H7 (cell line): Measurements from ENCODE around the gene CEP192. TPM values are rescaled to one million over a fixed set of nuclear protein-coding genes. Genes with fewer than 3 reads are reported as not detected.
"Not testable (repeated sequence)": the region's sequence is repeated elsewhere in the genome, so short reads cannot be mapped to it uniquely, and the experiment has no call there.

ENCODE experiments used
- DNase-seq: peaks from one replicate; pipeline ENCODE4 v3.0.0; 2012
- H3K27me3 ChIP-seq: 2 replicates; pipeline ENCODE4 v1.6.0; 2011; ENCODE audit warnings: mild to moderate bottlenecking, low read length; ENCODE audit not compliant: control insufficient read depth, insufficient read depth
- H3K36me3 ChIP-seq: replicated peaks from 2 replicates; pipeline ENCODE4 v1.5.1; 2011; ENCODE audit warnings: low read length; ENCODE audit not compliant: control insufficient read depth, insufficient read depth
- H3K4me3 ChIP-seq: 2 replicates; pipeline ENCODE4 v1.5.1; 2011; ENCODE audit warnings: low read depth, mild to moderate bottlenecking, control low read depth, low read length, moderate library complexity; ENCODE audit not compliant: insufficient read depth
- total RNA-seq: library from RNA; depleted of rRNA; stranded (reverse); fragments of >200 nt; shearing (Covaris generic); gene quantifications from 2 replicates; pipeline ENCODE4 v1.2.3, GENCODE V29; 2014

The CEP192 gene
- total RNA-seq, 1 experiment from 2014 or later = 27.7 TPM

DNA sequence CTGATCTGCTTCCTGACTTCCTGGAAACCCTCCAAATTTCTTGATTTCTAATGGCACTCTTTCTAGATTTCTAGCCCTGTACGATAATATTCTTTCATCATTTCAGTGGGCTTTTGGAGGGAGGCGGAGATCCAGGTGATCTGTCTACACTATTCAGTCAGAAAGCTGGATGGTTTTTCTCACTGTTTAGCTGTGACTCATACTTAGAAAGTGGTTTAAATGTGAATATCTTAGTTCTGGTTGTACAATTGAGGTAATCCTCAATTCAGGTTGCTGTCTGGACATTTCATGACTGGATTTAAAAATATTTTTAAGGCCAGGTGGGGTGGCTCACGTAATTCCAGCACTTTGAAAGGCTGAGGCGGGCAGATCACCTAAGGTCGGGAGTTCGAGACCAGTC is 22.5 kb upstream of the CEP192 start:
- peaks cover 11% of the 10 kb centered on the region for H3K36me3 ChIP-seq
- H3K27me3 ChIP-seq = no peaks in the 10 kb centered on the region
- no peak for DNase-seq
- no peak overlapping the region for H3K4me3 ChIP-seq

DNA sequence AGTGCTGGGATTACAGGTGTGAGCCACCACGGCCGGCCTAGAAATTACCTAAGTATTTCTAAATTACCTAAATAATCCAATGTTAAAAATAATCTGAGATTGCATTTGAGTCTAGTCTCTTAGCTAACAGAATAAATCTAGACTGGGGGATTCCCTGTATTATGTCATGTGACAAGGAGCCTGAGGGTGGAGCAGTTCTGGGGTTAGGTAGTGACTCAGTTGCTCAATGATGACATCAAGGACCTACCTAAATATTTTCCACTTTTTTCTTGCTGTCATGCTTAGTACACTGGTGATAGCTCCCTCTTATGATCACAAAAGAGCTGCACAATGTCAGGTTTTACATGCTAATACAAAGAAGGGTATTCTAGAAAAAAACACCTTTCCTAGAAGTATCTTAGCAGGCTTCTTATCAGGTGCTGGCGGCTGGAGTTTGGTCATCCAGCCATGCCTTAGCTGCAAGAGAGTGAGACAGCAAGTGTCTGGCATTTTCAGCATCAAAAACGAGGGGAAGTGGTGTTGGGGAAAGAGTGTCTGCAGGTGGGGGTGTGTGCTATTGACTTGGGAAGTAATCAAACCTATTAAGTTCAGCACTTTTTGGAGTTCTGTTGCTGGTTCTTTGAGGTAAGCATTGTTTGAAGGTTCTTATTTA is 17.5 kb upstream of the CEP192 start:
- DNase-seq = no peak
- peaks cover 23% of the 10 kb centered on the region for H3K36me3 ChIP-seq

DNA sequence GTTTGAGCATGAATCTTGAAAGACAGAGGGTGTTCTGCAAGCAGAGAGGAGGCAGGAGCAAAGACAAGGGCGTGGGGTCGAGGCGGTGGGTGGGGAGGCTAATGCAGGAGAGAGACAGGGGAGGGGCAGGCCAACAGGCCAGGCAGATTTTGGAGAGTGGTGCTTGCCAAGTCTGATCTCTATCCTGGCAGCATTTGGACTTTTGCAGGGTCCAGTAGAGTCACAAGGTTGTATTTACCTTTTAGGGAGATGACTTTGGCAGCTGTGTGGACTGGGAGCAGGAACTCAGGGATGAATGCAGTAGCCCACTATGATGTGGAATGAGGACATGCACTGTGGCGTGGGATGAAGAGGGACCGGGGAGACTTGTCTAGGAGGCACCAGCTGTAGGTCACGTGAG is 15.7 kb upstream of the CEP192 start:
- no peak overlapping the region for H3K4me3 ChIP-seq
- no peak for DNase-seq
- peaks cover 24% of the 10 kb centered on the region for H3K36me3 ChIP-seq
- no peaks in the 10 kb centered on the region for H3K27me3 ChIP-seq

More for the DNA sequence above, 17.5 kb upstream of the CEP192 start:
- Histone ChIP-seq H3K27me3 (no peaks in the 10 kb centered on the region), H3K4me3 (no peak overlapping the region)

DNA sequence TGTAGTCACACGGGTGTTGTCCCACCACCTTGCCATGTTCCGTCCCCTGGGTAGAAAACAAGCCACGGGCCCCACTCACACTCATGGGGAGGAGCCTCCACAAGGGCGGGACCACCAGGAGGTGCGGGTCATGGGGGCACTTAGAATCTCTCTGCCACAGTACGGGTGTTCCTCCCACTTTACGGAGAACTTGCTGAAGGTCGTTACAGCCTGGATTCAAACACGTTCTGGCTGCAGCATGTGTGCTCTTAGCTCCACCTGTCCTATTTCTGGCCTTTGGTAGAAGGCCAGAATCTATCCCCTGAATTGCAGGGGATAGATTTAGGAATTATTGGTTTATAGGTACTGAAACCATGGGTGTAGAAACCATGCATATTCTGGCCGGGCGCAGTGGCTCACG is 14.9 kb upstream of the CEP192 start:
- peaks cover 24% of the 10 kb centered on the region for H3K36me3 ChIP-seq
- no peaks in the 10 kb centered on the region for H3K27me3 ChIP-seq
- no peak overlapping the region for H3K4me3 ChIP-seq
- DNase-seq = no peak

DNA sequence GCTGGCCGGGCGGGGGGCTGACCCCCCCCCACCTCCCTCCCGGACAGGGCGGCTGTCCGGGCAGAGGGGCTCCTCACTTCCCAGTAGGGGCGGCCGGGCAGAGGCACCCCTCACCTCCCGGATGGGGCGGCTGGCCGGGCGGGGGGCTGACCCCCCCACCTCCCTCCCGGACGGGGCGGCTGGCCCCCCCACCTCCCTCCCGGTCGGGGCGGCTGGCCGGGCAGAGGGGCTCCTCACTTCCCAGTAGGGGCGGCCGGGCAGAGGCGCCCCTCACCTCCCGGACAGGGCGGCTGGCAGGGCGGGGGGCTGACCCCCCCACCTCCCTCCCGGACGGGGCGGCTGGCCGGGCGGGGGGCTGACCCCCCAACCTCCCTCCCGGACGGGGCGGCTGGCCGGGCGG is 11.1 kb upstream of the CEP192 start:
- peaks cover 13% of the 10 kb centered on the region for H3K36me3 ChIP-seq
- not testable (repeated sequence) for DNase-seq, H3K27me3 ChIP-seq, H3K4me3 ChIP-seq

DNA sequence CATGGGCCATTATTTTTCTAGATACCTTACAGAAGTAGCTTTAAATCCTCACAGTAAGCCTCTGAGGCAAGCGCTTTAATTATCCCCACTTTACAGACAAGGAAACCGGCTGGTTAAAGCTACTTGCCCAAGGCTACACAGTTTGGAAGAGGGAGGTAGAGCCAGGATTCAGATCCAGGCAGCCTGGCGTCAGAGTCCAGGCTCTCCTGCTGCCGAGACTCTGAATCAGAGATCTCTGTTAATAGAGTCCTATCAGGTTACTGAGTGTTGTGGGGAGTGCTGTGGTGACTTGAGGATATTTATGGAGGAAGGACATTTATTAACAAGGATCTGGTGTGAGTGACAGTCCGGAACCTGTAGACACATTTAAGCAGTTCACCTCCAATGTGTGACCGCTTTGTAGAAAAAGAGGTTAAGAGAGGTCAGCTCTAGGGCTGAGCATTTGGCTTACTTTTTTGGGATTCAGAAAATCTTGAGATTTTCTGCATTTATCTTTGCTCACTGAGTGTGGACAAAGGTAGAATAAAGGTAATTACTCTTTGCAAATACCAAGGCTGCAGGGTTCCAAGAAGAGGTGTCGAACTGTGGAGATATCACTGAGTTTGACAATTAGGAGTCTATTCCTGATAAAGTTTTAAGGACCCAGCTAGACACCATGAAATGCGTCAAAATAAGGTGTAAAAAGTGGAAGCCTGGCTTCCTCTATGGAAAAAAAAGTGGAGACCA is 1.6 kb upstream of the CEP192 start:
- DNase-seq = no peak
- Histone ChIP-seq H3K27me3 (no peaks in the 10 kb centered on the region), H3K36me3 (peaks cover 2% of the 10 kb centered on the region), H3K4me3 (no peak overlapping the region)

DNA sequence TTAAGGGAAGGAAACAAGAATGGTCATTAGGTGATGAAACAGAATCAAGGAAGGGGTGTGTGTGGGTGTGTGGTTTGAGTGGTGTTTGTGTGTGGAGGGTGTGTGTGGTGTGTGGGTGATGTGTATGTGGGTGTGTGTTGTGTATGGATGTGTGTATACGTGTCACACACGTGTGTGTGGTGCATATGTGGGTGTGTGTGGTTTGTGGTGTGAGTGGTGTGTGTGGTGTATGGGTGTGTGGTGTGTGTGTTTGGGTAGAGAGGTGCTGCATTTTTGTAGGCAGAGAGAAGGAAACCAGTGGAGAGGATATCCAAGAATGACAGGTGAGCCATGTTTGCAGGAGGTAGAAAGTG is 1.1 kb upstream of the CEP192 start:
- Histone ChIP-seq H3K36me3 (peaks cover 1% of the 10 kb centered on the region), H3K4me3 (peak overlapping the region; percentile 91), H3K27me3 (no peaks in the 10 kb centered on the region)
- no peak for DNase-seq

DNA sequence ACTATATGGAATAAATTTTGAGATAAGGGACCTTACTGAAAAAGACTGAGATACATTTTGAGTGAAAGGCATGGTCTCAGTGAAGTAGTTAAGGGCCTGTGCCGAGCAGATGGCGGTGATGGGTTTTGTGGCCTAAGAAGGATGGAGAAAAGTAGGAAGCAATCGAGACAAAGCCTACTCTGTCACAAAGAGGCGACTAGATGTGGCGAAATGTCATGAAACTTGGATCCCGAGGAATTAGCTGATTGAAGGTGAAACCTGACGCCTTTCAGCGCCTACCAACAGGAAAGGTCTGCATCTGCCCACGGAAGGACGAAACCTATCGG is 558 bp upstream of the CEP192 start:
- Histone ChIP-seq H3K27me3 (no peaks in the 10 kb centered on the region), H3K4me3 (peak overlapping the region; percentile 91), H3K36me3 (no peaks in the 10 kb centered on the region; the same call in 1 of the 2 replicates)
- DNase-seq = no peak

DNA sequence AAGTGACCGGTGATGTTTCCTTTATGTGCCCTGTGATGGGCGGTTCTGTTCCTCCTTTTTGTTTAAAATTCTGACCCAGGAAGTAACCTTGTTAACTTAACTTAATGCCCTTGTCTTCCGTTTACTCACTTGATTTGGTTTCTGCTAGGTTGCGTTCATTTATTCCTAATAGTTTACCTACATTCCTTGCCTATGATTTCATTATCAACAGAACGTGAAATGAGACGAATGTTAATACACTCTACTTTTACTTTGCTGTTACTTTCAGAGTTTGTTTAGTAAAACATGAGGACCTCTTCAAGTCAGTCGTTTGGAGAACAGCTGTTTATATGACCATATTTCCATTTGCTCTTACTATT is 638 bp downstream of the CEP192 start:
- DNase-seq = no peak
- H3K36me3 ChIP-seq = no peaks in the 10 kb centered on the region
- no peaks in the 10 kb centered on the region for H3K27me3 ChIP-seq
- H3K4me3 ChIP-seq = peak overlapping the region; percentile 91

DNA sequence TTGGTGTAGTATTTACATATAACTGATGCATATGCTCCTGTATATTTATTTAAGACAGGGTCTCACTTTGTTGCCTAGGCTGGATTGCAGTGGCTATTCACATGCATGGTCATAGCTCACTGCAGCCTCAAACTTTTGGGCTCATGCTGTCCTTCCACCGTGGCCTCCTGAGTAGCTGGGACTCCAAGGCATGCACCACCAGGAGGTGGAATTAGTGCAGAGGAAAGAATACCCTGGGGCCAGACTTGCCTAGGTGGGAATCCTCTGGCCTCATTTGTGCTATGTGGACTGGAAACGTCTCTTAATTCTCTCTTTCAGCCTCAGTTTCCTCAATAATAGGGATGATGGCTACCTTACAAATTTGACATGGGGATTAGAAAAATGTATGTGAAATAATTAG is 2.3 kb downstream of the CEP192 start:
- no peaks in the 10 kb centered on the region for H3K27me3 ChIP-seq
- no peak overlapping the region for H3K4me3 ChIP-seq
- no peak for DNase-seq
- H3K36me3 ChIP-seq = no peaks in the 10 kb centered on the region

DNA sequence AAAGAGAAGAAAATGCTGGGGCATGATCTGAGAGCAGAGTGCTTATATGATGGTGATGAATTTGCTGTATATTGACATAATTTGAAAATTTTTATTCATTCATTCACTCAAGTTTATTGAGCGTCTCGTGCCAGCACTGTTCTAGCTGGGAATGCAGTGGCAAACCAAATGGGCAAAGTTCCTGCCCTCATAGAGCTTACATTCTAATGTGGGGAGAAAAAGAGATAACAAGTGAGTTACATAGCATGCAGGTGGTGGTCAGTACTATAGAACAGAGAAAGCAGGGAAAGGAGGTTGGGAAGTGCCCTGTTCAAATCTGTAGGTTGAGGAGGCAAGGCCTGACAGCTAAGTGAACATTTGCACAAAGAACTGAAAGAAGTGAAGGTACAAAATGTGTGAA is 4.3 kb downstream of the CEP192 start:
- Histone ChIP-seq H3K27me3 (no peaks in the 10 kb centered on the region), H3K36me3 (no peaks in the 10 kb centered on the region), H3K4me3 (no peak overlapping the region)
- no peak for DNase-seq

DNA sequence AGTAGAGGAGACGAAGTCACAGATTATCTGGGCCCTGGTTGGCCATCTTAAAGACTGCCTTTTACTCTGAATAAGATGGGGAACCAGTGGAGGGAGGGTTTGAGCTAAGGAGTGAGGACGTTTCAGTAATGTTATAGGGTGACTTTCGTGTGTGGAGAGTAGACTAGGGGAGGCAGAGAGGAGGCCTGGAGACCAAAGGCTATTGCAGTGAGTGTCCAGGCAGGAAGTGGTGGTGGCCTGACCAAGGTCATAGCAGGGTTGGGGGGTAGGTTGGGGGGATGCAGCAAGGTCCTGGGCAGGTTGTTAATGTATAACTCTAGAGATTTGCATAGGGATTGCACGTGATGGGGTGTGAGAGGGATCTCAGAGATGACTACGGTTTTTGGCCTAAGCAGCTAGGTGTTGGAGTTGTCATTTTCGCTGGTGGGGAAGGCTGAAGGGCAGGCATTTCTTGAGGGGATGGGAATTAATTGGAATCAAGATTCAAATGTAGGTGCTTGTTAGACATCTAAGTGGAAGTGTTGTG is 4.9 kb downstream of the CEP192 start:
- DNase-seq = no peak
- no peaks in the 10 kb centered on the region for H3K36me3 ChIP-seq
- no peaks in the 10 kb centered on the region for H3K27me3 ChIP-seq

DNA sequence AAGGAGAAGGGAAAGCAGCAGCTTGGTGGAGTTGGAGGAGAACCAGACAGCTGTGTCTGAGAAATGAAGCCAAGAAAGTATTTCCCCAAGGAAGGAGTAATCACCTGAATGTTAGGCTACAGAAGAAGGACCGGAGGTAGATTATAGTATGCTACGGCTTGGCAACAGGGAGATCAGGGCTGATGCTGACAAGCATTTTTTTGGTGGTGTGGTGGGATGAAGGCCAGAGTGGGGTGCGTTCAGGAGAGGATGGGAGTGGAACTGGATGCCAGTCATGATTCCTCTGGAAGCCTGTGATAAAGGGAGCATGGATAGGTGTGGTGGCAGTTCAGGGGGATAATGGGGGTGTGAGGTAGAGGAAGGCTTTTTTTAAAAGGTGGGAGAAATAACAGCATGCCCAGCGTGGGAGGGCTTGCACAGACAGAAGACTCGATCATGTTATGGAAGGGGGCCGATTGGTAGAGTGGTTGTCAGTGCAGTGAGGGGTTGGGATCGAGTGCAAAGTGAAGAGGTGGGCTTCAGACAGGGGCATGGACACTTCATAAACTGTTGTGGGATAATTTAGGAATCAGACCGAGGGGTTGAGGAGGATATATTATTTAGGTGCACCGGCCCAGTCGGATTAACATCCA is 5.6 kb downstream of the CEP192 start:
- Histone ChIP-seq H3K4me3 (no peak overlapping the region), H3K36me3 (no peaks in the 10 kb centered on the region)
- DNase-seq = no peak

More for the DNA sequence above, 4.9 kb downstream of the CEP192 start:
- no peak overlapping the region for H3K4me3 ChIP-seq

DNA sequence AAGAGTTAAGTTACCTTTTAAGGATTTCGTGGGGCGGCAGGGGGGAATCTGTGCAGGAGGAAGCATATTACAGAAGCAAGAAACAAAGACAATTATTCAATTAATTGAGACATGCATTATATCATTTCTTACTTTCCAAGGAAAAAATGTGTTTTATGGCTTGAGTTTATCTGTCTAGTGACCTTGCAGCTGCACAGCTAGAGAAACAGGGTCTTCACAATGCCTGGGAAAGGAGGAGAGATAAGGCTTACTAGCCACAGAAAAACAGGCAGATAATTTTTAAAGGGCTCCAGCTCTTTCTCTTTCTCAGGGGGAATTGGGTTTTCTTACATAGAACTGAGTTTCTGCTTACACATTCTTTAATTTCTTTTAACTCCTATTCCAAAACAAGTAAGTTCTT is 6.2 kb downstream of the CEP192 start:
- not testable (repeated sequence) for DNase-seq, H3K4me3 ChIP-seq, H3K36me3 ChIP-seq, H3K27me3 ChIP-seq

More for the DNA sequence above, 5.6 kb downstream of the CEP192 start:
- no peaks in the 10 kb centered on the region for H3K27me3 ChIP-seq
